DMS 273 (cell line): ENCODE results near the gene CSTB.
A peak's percentile ranks its signal among the peaks of the same experiment; 100 is the strongest.

ENCODE experiments used
- DNase-seq: peaks from one replicate; lab custom pipeline; 2025; ENCODE audit not compliant: unreplicated experiment; lab: John Stamatoyannopoulos, UW

The CSTB gene

GRCh38 chr21:43752758-43753438 is 23.2 kb downstream of the CSTB start:
- DNase-seq, result no peak

- no peak for DNase-seq
Observed at GRCh38 chr21:43751955-43752591, 24.0 kb downstream of the CSTB start.

DNA sequence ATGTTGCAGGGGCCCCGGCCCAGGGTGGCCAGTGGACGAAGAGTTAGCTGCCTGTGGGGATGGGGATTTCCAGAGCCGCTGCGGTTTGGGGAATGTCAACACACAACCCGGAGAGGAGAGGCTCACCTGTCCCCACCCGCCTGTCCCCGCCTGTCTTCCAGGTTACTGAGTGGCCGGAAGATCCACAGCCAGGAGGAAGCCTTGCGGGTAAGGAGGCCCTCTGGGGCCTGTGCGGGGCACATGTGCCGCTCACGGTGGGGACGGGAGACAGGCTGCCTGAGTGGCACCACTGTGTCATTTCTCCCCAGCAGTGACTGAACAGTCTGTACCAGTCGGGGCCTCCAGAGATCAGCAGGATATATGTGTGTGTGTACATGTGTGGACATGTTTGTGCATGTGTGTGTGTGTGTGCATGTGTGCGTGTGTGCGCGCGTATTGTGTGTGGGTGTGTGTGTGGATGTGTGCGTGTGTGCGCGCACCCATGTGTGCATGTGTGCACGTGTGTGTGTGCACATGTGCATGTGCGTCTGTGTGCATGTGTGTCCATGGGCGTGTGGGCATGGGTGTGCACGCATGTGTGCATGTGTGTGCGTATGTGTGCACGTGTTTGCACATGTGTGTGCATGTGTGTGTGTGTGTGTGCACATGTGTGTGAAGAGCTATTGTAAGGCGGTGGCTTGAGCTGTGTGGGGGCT is 25.6 kb downstream of the CSTB start:
- DNase-seq, result no peak

GRCh38 chr21:43749651-43750262 is 26.4 kb downstream of the CSTB start:
- no peak for DNase-seq

- no peak for DNase-seq
Observed at GRCh38 chr21:43748622-43749021, 27.5 kb downstream of the CSTB start.

GRCh38 chr21:43745772-43746517 is 30.2 kb downstream of the CSTB start:
- no peak for DNase-seq

GRCh38 chr21:43744725-43745124 is 31.4 kb downstream of the CSTB start:
- DNase-seq, result no peak

DNA sequence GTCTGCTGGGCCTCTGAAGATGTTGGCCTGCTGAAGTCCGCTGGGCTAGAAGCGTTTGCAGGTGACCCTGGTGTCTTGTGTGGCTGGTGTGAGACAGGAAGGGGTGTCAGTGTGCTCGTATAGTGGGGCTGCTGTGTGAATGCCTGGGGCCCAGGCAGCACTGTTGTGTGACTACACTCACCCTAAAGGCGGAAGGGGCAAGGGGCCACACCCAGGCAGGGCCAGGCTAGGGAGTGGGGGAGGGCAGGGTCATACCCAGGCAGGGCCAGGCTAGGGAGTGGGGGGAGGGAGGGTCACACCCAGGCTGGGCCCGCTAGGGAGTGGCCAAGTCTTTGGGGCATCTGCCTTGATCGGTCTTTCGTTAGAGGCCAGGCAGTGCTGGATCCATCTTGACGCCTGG is 32.2 kb downstream of the CSTB start:
- DNase-seq, result no peak

DNA sequence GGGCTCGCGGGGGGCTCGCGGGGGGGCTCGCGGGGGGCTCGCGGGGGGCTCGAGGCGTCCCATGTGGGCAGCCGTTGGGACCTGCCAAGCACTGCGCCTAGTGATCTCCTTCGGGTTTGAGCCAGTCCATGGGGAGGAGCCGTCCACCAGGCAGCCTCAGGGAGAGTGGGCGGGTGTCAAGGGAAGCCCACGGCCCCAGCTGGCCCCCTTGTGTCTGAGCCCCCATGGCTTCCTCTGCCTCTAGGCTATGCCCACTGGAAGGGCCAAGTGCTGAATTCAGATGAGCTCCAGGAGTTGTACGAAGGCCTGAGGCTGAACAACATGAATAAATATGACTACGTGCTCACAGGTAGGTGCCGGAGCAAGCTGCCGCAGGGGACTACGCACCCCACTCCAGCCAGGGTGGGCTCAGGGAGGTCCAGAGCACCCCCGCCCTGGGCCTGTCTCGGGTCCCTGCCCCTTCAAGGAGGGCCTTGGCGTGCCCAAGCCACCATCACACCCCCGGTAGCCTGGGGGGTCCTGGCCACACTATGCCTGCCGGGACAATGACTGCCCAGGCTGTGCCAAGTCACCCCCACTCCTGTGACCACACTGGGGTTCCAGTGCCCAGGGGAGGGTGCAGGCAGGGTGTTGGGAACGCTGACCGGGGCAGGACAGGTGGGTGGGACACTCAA is 34.5 kb downstream of the CSTB start:
- no peak for DNase-seq

GRCh38 chr21:43740497-43741156 is 35.5 kb downstream of the CSTB start:
- DNase-seq, result peak; percentile 71

DNA sequence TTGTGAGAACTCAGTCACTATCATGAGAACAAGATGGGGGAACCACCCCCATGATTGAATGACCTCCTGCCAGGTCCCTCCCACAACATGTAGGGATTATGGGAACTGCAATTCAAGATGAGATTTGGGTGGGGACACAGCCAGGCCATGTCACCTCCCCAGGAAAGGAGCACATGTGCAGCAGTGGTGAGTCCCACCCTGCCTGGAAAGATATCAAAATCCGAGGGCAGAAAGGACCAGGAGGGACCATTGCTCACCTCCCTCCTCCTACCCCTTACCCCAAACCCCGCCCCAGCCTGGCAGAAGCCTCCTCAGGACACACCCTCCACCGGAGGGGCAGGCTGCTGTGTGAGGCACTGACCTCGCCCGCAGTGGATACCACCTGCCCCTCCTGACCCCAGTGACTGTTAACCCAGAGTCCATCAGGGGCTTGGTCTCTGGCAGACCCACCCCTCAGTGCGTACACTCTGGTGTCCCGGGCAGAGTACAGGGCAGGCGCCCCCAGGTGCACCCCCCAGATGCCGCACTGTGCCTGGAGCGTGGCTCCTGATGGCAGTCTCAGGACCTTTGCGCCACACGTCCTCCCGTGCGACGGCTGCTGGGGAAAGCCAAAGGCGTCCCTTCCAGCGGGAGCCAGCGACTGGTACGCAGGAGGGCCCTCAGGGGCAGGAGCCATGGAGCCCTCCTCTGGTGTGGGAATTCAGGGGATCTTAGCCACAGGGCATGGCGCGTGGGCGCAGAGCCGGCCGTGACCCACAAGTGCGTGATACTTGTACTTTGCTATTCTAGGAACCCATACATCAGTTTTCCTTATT is 36.3 kb downstream of the CSTB start:
- peak; percentile 57 for DNase-seq

GRCh38 chr21:43737158-43737950 is 38.8 kb downstream of the CSTB start:
- DNase-seq, result no peak

DNA sequence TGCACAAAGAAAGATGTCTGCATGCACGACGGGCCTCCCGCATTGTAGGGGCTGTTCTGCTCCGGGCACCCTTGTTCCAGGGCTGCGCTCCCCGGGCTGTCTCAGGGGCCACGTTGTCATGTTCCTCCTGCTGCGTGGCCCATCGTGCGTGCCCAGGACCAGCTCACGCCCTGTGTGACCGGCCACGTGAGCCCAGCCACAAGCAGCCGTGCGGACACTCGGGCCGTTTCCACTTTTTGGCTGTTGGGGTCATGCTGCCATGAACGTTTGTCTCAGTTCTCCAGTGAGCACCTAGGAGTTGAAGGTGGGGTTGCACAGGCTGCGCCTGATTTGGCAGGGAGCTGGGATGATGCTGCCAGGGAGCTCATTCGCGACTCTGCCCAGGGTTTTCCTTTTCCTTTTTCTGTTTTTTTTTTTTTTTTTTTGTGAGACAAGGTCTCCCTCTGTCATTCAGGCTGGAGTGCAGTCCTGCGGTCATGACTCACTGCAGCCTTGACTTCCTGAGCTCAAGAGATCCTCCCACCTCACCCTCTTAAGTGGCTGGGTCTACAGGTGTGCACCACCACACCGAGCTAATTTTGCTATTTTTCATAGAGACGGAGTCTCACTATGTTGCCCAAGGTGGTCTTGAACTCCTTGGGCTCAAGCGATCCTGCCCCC is 39.8 kb downstream of the CSTB start:
- DNase-seq, result no peak

DNA sequence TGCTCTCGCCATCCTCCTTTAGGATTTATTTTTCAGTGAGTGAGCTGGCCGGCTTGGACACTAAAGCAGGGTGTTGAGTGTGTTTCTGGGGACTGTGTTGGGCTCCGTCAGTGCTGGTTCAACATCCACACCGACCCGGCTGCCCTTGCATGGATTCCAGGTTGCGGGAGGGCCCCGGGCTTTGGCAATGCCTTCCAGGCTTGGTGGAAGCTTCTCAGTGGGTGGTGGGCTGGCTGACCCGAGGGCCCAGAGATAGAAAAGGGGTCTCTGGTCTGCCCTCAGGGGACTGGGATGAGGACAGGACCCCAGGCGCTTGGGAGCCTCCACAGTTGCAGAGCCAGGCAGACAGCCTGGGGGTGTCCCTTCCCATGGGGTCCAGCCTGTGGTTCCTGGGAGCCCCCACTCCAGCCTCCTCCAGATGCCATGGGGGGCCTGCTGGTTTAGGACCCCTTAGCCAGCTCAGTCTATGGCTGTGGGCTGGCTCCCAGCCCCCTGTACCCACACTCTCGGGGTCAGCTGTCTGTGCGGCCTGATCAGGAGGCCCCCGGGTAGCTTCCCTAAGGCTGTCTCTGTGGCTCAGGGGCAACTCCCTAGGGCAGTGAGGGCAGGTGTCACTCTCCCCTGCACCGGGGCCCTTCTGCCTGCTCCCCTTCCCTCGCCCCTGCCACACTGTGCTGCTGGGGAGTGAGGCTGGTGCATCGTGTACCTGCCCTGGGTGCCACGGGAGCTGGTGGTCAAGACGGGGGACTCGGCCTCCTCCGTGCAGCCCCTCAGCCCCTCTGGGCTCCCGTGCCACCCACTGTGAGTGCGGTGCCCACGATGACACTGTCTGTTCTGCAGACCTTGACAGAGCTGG is 40.6 kb downstream of the CSTB start:
- no peak for DNase-seq

DNA sequence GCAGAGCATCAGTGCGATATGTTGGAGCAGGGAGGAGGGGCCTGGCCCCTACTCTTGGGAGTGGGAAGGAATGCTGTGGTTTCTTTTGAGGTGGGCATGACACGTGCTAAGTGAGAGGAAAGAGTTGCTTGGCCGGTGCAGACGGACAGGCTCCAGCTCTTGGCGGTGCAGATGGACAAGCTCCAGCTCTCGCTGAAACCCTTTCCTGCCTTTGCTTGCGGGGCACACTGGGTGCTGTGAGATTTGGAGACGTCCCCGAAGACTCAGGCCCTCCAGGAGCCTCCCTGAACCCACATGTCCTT is 41.2 kb downstream of the CSTB start:
- no peak for DNase-seq

GRCh38 chr21:43734131-43734927 is 41.8 kb downstream of the CSTB start:
- DNase-seq, result peak; percentile 44
